H9 (cell line): ENCODE measurements around the gene HES6. TPM values are rescaled to one million over a fixed set of nuclear protein-coding genes. Genes with fewer than 3 reads are reported as not detected.

ENCODE experiments used
- DNase-seq: peaks from one replicate; pipeline ENCODE4 v3.0.0-alpha.2; 2017
- H2AFZ ChIP-seq: one replicate; pipeline ENCODE4 v1.6.1; 2013; ENCODE audit warnings: mild to moderate bottlenecking, low read length, control low read depth, moderate library complexity
- H2AK5ac ChIP-seq: 2 replicates; pipeline ENCODE4 v1.6.1; 2013; ENCODE audit warnings: low read length, control low read depth, mixed read lengths; ENCODE audit not compliant: insufficient read length
- H2BK120ac ChIP-seq: one replicate; pipeline ENCODE4 v1.6.1; 2013; ENCODE audit warnings: low read depth, mild to moderate bottlenecking, low read length, control low read depth, inconsistent platforms; ENCODE audit not compliant: poor library complexity, severe bottlenecking
- H2BK12ac ChIP-seq: 2 replicates; pipeline ENCODE4 v1.6.1; 2013; ENCODE audit warnings: low read length, control low read depth, mixed read lengths, low read depth; ENCODE audit not compliant: insufficient read length
- H2BK15ac ChIP-seq: 2 replicates; pipeline ENCODE4 v1.6.1; 2013; ENCODE audit warnings: low read depth, low read length, control low read depth
- H2BK20ac ChIP-seq: one replicate; pipeline ENCODE4 v1.6.1; 2013; ENCODE audit warnings: low read depth, mild to moderate bottlenecking, low read length, control low read depth, inconsistent platforms; ENCODE audit not compliant: poor library complexity, severe bottlenecking
- H2BK5ac ChIP-seq: 2 replicates; pipeline ENCODE4 v1.6.1; 2013; ENCODE audit warnings: low read length, control low read depth, mixed read lengths; ENCODE audit not compliant: insufficient read length
- H3K14ac ChIP-seq: 2 replicates; pipeline ENCODE4 v1.6.1; 2013; ENCODE audit warnings: low read length, control low read depth; ENCODE audit not compliant: insufficient read depth
- H3K18ac ChIP-seq: 2 replicates; pipeline ENCODE4 v1.6.1; 2013; ENCODE audit warnings: low read depth, mild to moderate bottlenecking, mixed read lengths, low read length, control low read depth; ENCODE audit not compliant: insufficient read length
- H3K23ac ChIP-seq: 2 replicates; pipeline ENCODE4 v1.6.1; 2013; ENCODE audit warnings: low read length, control low read depth, mixed read lengths, low read depth; ENCODE audit not compliant: insufficient read length
- H3K23me2 ChIP-seq: 2 replicates; pipeline ENCODE4 v1.6.1; 2013; ENCODE audit warnings: low read depth, mild to moderate bottlenecking, mixed read lengths, low read length, control low read depth; ENCODE audit not compliant: insufficient read length, poor library complexity, severe bottlenecking
- H3K27ac ChIP-seq: 2 replicates; pipeline ENCODE4 v1.5.1; 2013; ENCODE audit warnings: low read length, control low read depth, mixed read lengths, low read depth; ENCODE audit not compliant: insufficient read length
- H3K27me3 ChIP-seq: 2 replicates; pipeline ENCODE4 v1.6.1; 2013; ENCODE audit warnings: low read length, control low read depth, inconsistent platforms; ENCODE audit not compliant: insufficient read depth
- H3K4ac ChIP-seq: 2 replicates; pipeline ENCODE4 v1.6.1; 2013; ENCODE audit warnings: low read depth, mild to moderate bottlenecking, control low read depth, inconsistent platforms, low read length, moderate library complexity
- H3K4me1 ChIP-seq: 2 replicates; pipeline ENCODE4 v1.6.1; 2013; ENCODE audit warnings: low read length, control low read depth, inconsistent platforms; ENCODE audit not compliant: insufficient read depth
- H3K4me2 ChIP-seq: 2 replicates; pipeline ENCODE4 v1.6.1; 2013; ENCODE audit warnings: low read length, control low read depth, mixed read lengths; ENCODE audit not compliant: insufficient read length, insufficient read depth
- H3K56ac ChIP-seq: 2 replicates; pipeline ENCODE4 v1.6.1; 2013; ENCODE audit warnings: low read depth, mild to moderate bottlenecking, mixed read lengths, low read length, control low read depth; ENCODE audit not compliant: insufficient read length
- H3K79me1 ChIP-seq: 2 replicates; pipeline ENCODE4 v1.6.1; 2013; ENCODE audit warnings: low read depth, mild to moderate bottlenecking, moderate library complexity, low read length, control low read depth, inconsistent platforms; ENCODE audit not compliant: insufficient read depth, poor library complexity, severe bottlenecking
- H3K79me2 ChIP-seq: 2 replicates; pipeline ENCODE4 v1.6.1; 2013; ENCODE audit warnings: low read length, control low read depth, inconsistent platforms; ENCODE audit not compliant: insufficient read depth
- H3K9ac ChIP-seq: 2 replicates; pipeline ENCODE4 v1.6.1; 2013; ENCODE audit warnings: low read length, control low read depth, mixed read lengths; ENCODE audit not compliant: insufficient read length; ENCODE audit errors: extremely low read depth
- H3K9me3 ChIP-seq: one replicate; pipeline ENCODE4 v1.6.1; 2013; ENCODE audit warnings: low read depth, low read length, inconsistent platforms; ENCODE audit not compliant: control insufficient read depth
- H3T11ph ChIP-seq: one replicate; pipeline ENCODE4 v1.6.1; 2013; ENCODE audit warnings: mild to moderate bottlenecking, low read length, control low read depth, inconsistent platforms
- H4K20me1 ChIP-seq: one replicate; pipeline ENCODE4 v1.6.1; 2013; ENCODE audit not compliant: control insufficient read depth, insufficient read length, insufficient read depth
- H4K5ac ChIP-seq: 2 replicates; pipeline ENCODE4 v1.6.1; 2013; ENCODE audit warnings: low read depth, mild to moderate bottlenecking, mixed read lengths, low read length, control low read depth; ENCODE audit not compliant: insufficient read length
- H4K8ac ChIP-seq: replicated peaks from 2 replicates; pipeline ENCODE4 v1.6.1; 2013; ENCODE audit warnings: low read length, control low read depth, mixed read lengths, low read depth; ENCODE audit not compliant: insufficient read length
- H4K91ac ChIP-seq: 2 replicates; pipeline ENCODE4 v1.6.1; 2013; ENCODE audit warnings: low read depth, mild to moderate bottlenecking, moderate library complexity, mixed read lengths, low read length, control low read depth; ENCODE audit not compliant: insufficient read length
- H3K27ac Mint-ChIP-seq, 3 experiments: 2 replicates in 2 of 3; 3 replicates in 1 of 3; pipeline ENCODE4 v1.8.0; 2020 to 2021; ENCODE audit warnings: mixed read lengths in 3 of 3, mild to moderate bottlenecking in 1 of 3, moderate library complexity in 1 of 3
- H3K27me3 Mint-ChIP-seq: 2 replicates; pipeline ENCODE4 v1.8.0; 2021; ENCODE audit warnings: low read depth, mild to moderate bottlenecking, moderate library complexity, mixed read lengths
- H3K36me3 Mint-ChIP-seq, 3 experiments: 2 replicates in 2 of 3; 3 replicates in 1 of 3; pipeline ENCODE4 v1.8.0; 2020 to 2021; ENCODE audit warnings: low read depth in 3 of 3, mixed read lengths in 3 of 3; ENCODE audit not compliant: insufficient read depth in 1 of 3
- H3K4me1 Mint-ChIP-seq, 2 experiments: 2 replicates each; pipeline ENCODE4 v1.8.0; 2020; ENCODE audit warnings: mixed read lengths in 2 of 2
- H3K4me3 Mint-ChIP-seq, 2 experiments: 2 replicates in 1 of 2; 3 replicates in 1 of 2; pipeline ENCODE4 v1.8.0; 2020 to 2021; ENCODE audit warnings: mild to moderate bottlenecking in 2 of 2, mixed read lengths in 2 of 2, moderate library complexity in 1 of 2
- H3K9me3 Mint-ChIP-seq, 2 experiments: 2 replicates in 1 of 2; 3 replicates in 1 of 2; pipeline ENCODE4 v1.8.0; 2020; ENCODE audit warnings: mild to moderate bottlenecking in 2 of 2, mixed read lengths in 2 of 2, moderate library complexity in 1 of 2
- WGBS: extraction: QIAGEN DNeasy Blood & Tissue Kit; methylation state at CpG from one replicate; pipeline ENCODE4 v1.1.7; 2013; ENCODE audit warnings: missing lambda C conversion rate, low lambda C conversion rate, mixed read lengths; ENCODE audit not compliant: insufficient read length; ENCODE audit errors: extremely low coverage; 5-methylcytosine and 5-hydroxymethylcytosine counted together
- total RNA-seq: library from RNA; stranded (reverse); gene quantifications from 2 replicates; pipeline ENCODE4 v1.2.1, GENCODE V29; 2021
- TF ChIP-seq, protein P1 (sequence below): fragments of 200-600 bp; sonication (generic); conservative IDR thresholded peaks from 3 replicates; pipeline ENCODE4 v1.8.0; 2021; ENCODE audit warnings: antibody characterized with exemption, mild to moderate bottlenecking

The HES6 gene
- total RNA-seq, 1 experiment from 2014 or later: 27.1 TPM

DNA sequence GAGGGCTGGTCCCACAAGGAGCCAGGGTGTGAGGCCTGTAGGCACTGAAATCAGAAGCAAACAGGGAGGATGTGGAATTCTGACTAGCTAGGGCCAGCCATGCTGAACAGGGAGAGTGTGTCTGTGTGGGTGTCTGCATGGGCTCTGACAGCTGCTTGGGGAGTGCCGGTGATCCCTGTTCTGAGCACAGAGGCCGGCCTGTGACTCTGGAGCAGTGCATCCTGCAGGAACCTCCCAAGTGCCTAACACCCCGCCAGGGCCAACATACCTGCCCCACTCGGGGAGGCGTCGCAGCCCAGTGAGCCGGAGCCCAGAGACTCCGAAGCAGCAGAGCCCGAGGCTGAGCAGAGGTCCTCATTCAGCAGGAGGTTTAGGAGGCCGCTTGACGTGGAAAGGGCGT lies 11.5 kb upstream of the HES6 start:
- TF ChIP-seq, protein P1, sequence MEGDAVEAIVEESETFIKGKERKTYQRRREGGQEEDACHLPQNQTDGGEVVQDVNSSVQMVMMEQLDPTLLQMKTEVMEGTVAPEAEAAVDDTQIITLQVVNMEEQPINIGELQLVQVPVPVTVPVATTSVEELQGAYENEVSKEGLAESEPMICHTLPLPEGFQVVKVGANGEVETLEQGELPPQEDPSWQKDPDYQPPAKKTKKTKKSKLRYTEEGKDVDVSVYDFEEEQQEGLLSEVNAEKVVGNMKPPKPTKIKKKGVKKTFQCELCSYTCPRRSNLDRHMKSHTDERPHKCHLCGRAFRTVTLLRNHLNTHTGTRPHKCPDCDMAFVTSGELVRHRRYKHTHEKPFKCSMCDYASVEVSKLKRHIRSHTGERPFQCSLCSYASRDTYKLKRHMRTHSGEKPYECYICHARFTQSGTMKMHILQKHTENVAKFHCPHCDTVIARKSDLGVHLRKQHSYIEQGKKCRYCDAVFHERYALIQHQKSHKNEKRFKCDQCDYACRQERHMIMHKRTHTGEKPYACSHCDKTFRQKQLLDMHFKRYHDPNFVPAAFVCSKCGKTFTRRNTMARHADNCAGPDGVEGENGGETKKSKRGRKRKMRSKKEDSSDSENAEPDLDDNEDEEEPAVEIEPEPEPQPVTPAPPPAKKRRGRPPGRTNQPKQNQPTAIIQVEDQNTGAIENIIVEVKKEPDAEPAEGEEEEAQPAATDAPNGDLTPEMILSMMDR: no peak
- no peaks in the 10 kb centered on the region for H3K9me3 Mint-ChIP-seq
- no peak overlapping the region for H2AFZ ChIP-seq
- no peaks in the 10 kb centered on the region; the same call in 1 of the 2 replicates for H3K27me3 Mint-ChIP-seq
- no peak overlapping the region for H4K8ac ChIP-seq
- no peaks in the 10 kb centered on the region for H3K27me3 ChIP-seq
- H2BK20ac ChIP-seq: no peak overlapping the region
- no peak overlapping the region for H3K14ac ChIP-seq
- no peak overlapping the region for H2BK12ac ChIP-seq
- H3K4me1 ChIP-seq: no peaks in the 10 kb centered on the region
- H3K18ac ChIP-seq: no peak overlapping the region
- H3K9ac ChIP-seq: no peak overlapping the region
- no peak overlapping the region for H3K27ac ChIP-seq
- H3K27ac Mint-ChIP-seq: no peak overlapping the region; a peak in 1 of 7 replicates
- H2BK15ac ChIP-seq: no peak overlapping the region
- no peak overlapping the region for H2BK5ac ChIP-seq
- H3K4ac ChIP-seq: no peak overlapping the region
- no peaks in the 10 kb centered on the region for H3K23me2 ChIP-seq
- WGBS: no CpG with 5 or more reads among the region's 12 CpGs
- H3T11ph ChIP-seq: no peak overlapping the region
- no peak overlapping the region for H4K5ac ChIP-seq
- no peaks in the 10 kb centered on the region for H3K79me1 ChIP-seq
- H3K4me1 Mint-ChIP-seq: peaks cover 0 to 1% of the 10 kb centered on the region in 2 experiments; a peak in 2 of 4 replicates
- H3K79me2 ChIP-seq: no peaks in the 10 kb centered on the region
- H3K9me3 ChIP-seq: no peaks in the 10 kb centered on the region
- no peak overlapping the region for H4K91ac ChIP-seq
- no peak overlapping the region for H3K23ac ChIP-seq
- no peak overlapping the region for H3K4me2 ChIP-seq
- DNase-seq: no peak
- no peak overlapping the region for H2BK120ac ChIP-seq
- H3K56ac ChIP-seq: no peak overlapping the region
- peaks cover 8 to 34% (median 19%) of the 10 kb centered on the region in 3 experiments; a peak in 6 of 7 replicates for H3K36me3 Mint-ChIP-seq
- H3K4me3 Mint-ChIP-seq: no peak overlapping the region
- no peaks in the 10 kb centered on the region for H4K20me1 ChIP-seq
- H2AK5ac ChIP-seq: no peak overlapping the region
